ENCODE measurements around the gene KRTAP4-9.
"Not testable (repeated sequence)": the region's sequence is repeated elsewhere in the genome, so short reads cannot be mapped to it uniquely, and the experiment has no call there.

The KRTAP4-9 gene

DNA sequence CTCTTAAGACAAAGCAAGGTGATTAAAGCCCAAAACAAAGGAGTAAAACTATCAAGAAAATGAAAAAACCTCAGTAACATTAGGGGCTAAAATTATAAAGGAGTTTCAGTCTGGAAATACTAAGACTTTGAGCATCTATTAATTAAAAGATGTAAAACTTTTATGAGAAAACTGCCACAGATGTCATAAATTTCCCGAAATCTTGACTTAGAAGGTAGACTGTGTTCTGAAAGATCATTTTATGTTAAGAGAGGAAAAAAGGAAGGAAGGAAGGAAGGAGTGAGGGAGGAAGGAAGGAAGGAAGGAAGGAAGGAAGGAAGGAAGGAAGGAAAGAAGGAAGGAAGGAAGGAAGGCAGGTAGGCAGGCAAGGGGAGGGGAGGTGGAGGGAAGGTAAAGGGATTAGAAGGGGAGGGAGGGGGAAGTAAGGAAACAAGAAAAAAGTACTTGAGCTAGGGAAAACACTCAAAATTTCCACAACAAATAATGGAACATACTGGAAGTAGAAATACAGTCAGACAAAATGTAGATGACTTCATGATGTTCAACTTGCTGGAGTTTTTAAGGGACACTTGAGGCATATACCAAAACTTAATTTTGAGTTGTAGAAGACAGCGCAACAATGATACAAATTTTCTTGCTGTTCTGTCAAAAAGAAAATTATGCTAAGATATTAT lies 42.5 kb downstream of the KRTAP4-9 start:
- no peak for DNase-seq (ENCODE audit: low spot score)
- Histone ChIP-seq H3K4me3 (no peak overlapping the region), H3K27ac (no peak overlapping the region)
- TF ChIP-seq, protein P1, sequence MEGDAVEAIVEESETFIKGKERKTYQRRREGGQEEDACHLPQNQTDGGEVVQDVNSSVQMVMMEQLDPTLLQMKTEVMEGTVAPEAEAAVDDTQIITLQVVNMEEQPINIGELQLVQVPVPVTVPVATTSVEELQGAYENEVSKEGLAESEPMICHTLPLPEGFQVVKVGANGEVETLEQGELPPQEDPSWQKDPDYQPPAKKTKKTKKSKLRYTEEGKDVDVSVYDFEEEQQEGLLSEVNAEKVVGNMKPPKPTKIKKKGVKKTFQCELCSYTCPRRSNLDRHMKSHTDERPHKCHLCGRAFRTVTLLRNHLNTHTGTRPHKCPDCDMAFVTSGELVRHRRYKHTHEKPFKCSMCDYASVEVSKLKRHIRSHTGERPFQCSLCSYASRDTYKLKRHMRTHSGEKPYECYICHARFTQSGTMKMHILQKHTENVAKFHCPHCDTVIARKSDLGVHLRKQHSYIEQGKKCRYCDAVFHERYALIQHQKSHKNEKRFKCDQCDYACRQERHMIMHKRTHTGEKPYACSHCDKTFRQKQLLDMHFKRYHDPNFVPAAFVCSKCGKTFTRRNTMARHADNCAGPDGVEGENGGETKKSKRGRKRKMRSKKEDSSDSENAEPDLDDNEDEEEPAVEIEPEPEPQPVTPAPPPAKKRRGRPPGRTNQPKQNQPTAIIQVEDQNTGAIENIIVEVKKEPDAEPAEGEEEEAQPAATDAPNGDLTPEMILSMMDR (IDR thresholded peaks at IDR 0.05) = no peak

DNA sequence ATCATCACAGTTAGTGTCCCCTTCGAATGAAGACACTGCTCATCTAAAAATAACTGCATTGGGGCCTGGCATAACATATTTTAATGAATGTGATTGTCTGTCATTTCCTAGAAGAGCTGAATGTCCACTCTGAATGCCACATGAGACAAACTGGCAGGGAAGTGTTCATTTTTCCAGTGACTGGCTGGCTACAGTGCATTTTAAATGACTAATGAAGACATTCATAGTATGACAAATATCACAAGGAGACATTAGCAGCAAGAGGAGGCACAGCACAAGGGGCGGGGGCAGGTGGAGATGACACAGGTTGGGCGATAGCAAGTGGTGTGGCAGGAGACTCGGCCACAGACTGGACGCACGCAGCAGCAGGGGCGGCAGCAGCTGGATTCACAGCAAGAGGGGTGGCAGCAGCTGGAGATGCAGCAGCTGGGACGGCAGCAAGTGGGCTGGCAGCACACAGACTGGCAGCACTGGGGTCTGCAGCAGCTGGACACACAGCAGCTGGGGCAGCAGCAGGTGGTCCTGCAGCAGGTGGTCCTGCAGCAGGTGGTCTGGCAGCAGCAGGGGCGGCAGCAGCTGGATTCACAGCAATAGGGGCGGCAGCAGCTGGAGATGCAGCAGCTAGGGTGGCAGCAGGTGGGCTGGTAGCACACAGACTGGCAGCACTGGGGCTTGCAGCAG lies 43.9 kb downstream of the KRTAP4-9 start:
- H3K4me3 ChIP-seq; DNase-seq (ENCODE audit: low spot score); H3K27ac ChIP-seq: not testable (repeated sequence)

DNA sequence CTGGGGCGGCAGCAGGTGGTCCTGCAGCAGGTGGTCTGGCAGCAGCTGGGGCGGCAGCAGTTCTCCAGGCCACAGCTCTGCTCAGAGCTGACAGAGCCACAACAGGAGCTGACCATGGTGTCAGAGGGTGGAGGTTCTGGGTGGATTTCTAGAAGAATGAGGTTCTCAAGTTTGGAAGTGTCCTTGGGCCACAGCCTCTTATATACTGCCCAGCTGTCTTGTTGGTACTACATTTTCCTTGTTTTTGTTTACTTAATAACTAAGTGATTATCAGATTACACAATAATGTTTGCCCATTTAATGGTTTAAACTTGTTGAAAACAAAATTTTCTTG lies 44.4 kb downstream of the KRTAP4-9 start, which contains the start of gene KRTAP4-5:
TSS of gene KRTAP4-5 (minus strand) at position 174 of the 334 bp plus-strand sequence. CDS start at position 116, 58 bp downstream.
- no peak within 1 kb of the TSS for H3K27ac ChIP-seq
- no peak within 1 kb of the TSS for H3K4me3 ChIP-seq
- TF ChIP-seq, protein P1 (IDR thresholded peaks at IDR 0.05) = no peak
- DNase-seq (ENCODE audit: low spot score) = no peak

DNA sequence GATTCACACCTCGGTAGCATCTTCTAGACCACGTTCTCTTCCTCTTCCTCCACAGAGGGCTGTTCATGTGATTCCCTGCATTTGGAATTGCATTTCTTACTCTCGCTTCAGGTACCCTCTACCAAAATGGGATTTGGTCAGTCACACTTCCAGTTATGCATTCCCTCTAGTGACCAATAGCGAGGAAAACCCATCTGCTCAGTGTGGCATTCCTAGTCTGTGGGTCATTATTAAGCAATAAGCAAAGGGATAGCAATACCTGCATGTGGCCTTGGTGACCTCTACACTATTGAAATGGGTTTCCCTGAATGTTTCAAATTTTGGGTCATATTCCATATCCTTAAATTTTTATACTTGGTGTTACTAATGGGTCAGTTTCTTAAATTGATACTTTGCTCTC lies 44.8 kb downstream of the KRTAP4-9 start:
- DNase-seq (ENCODE audit: low spot score) = no peak
- Histone ChIP-seq H3K27ac (no peak overlapping the region), H3K4me3 (no peak overlapping the region)
- TF ChIP-seq, protein P1 (IDR thresholded peaks at IDR 0.05) = no peak

DNA sequence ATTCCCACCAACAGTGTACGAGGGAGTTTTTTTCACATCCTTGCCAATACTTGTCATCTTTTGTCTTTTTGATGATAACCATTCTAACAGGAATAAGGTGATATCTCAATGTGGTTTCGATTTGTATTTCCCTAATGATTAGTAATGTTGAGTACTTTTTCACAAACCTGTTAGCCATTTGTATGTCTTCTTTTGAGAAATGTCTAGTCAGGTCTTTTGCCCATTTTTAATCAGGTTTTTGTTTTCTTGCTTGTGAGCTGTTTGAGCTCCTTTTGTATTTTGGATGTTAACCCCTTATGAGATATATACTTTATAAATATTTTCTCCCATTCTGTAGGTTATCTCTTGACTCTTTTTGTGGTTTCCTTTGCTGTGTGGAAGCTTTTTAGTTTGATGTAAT lies 46.3 kb downstream of the KRTAP4-9 start:
- TF ChIP-seq, protein P1 (IDR thresholded peaks at IDR 0.05) = no peak
- DNase-seq (ENCODE audit: low spot score) = no peak
- Histone ChIP-seq H3K4me3 (no peak overlapping the region), H3K27ac (no peak overlapping the region)

DNA sequence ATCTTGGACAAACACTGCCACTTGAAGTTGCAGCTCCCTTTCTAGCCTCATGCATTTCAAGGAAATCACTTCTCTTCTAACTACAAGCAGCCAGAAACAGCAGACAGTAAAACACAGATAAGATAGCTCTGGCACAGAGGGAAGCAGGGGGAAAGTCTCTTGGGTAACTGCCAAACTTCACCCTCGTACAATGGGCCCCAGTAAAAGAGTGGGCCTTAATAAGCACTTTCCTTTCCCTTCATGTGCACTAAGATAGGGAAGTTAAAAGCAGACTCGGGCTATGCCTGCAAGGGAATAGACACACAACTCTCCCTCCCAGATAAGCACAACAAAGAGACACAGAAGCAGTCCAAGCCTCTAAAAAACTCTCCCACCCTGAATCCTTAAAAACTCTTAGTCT lies 48.7 kb downstream of the KRTAP4-9 start:
- no peak overlapping the region for H3K27ac ChIP-seq
- TF ChIP-seq, protein P1 (IDR thresholded peaks at IDR 0.05) = no peak
- no peak overlapping the region for H3K4me3 ChIP-seq
- no peak for DNase-seq (ENCODE audit: low spot score)

Measured in coronary artery (tissue), 2 donors.